Fibroblast of upper back skin (primary cell): ENCODE measurements around the gene ITPA.
A peak's percentile ranks its signal among the peaks of the same experiment; 100 is the strongest.

Experiments
- DNase-seq: peaks from one replicate; pipeline ENCODE4 v3.0.0-alpha.2; 2013

The ITPA gene

GRCh38 chr20:3231116-3231515, 21.8 kb downstream of the ITPA start:
- DNase-seq: no peak

- no peak for DNase-seq
These were observed 22.7 kb downstream of the ITPA start for GRCh38 chr20:3231889-3232588.

GRCh38 chr20:3233131-3233990, 24.1 kb downstream of the ITPA start:
- no peak for DNase-seq

- DNase-seq: no peak
These were observed 24.7 kb downstream of the ITPA start for GRCh38 chr20:3233991-3234498.

- no peak for DNase-seq
These were observed 26.5 kb downstream of the ITPA start for GRCh38 chr20:3235666-3236324.

- DNase-seq: no peak
These were observed 28.0 kb downstream of the ITPA start for GRCh38 chr20:3237011-3237957.

GRCh38 chr20:3237958-3238615, 28.8 kb downstream of the ITPA start:
- no peak for DNase-seq

GRCh38 chr20:3238616-3239025, 29.3 kb downstream of the ITPA start:
- no peak for DNase-seq

GRCh38 chr20:3239026-3239866, 29.9 kb downstream of the ITPA start, which contains the start of gene SLC4A11:
SLC4A11 (minus strand) TSS chr20:3239190; CDS start chr20:3239137, 53 bp downstream.
- peak; percentile 27 for DNase-seq

- no peak for DNase-seq
These were observed 30.8 kb downstream of the ITPA start for GRCh38 chr20:3239867-3240775.

GRCh38 chr20:3240776-3241363, 31.6 kb downstream of the ITPA start:
- DNase-seq: no peak

GRCh38 chr20:3242172-3242692, 32.9 kb downstream of the ITPA start:
- no peak for DNase-seq

- DNase-seq: no peak
These were observed 34.5 kb downstream of the ITPA start for GRCh38 chr20:3243718-3244358.

- no peak for DNase-seq
These were observed 35.3 kb downstream of the ITPA start for GRCh38 chr20:3244613-3245012.

GRCh38 chr20:3245156-3245555, 35.9 kb downstream of the ITPA start:
- no peak for DNase-seq

GRCh38 chr20:3245711-3246110, 36.4 kb downstream of the ITPA start:
- no peak for DNase-seq

GRCh38 chr20:3246682-3247081, 37.4 kb downstream of the ITPA start:
- DNase-seq: no peak

GRCh38 chr20:3247638-3248037, 38.3 kb downstream of the ITPA start:
- DNase-seq: no peak
